Measurements from ENCODE around the gene TGFB2.

GRCh38 chr1:218344814-218345672, at the start of gene TGFB2:
- no peak for TF ChIP-seq POLR2A (IDR thresholded peaks at IDR 0.05; ENCODE audit: low read length)
- no peak for TF ChIP-seq GATA1 (IDR thresholded peaks at IDR 0.05; ENCODE audit: low read depth, low read length)

Data from erythroblast (primary cell).